HG03135 (cell line): ENCODE data around the gene PHF21B.

Experiments used
- ATAC-seq: cut with Tn5 transposase; IDR thresholded peaks from one replicate; pipeline ENCODE4 v1.9.1; 2021; ENCODE audit warnings: mild to moderate bottlenecking, moderate library complexity; ENCODE audit not compliant: unreplicated experiment

Gene PHF21B

DNA sequence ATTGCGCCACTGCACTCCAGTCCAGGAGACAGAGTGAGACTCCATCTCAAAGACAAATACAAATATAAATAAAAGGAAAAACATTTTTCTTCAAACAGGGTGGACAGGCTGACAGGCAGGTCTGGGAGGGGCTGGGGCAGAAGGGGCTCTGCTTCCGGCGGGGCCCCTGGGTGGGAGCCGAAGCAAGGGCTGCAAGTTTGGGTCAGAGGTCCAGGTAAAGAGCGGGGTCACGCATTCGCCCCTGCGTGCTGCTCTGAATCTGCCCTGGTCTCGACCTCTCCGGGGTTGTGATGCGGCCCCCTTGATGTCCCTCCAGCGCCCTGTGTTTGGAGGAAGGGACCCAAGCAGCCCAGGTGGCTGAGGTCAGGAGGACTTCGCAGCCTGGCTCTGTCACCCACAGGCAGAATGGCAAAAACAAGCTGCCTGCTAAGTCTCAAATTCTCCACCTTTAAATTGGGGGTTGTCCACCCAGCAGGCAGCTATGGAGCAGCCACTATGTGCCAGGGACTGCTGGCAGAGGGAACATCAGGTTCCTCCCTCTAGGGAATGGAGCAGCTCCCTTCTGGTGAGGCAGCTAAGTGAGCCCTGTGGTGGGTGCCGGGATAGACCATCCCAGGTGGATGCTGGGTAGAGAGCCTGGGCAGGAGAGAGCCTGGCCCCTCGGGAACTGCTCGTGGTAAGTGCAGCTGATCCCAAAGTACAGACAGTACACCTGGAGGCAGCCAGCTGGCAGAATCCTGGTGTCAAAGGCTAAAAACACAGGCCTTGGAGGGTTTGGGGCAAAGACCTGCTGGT is 10.3 kb upstream of the PHF21B start:
- ATAC-seq, result no peak

DNA sequence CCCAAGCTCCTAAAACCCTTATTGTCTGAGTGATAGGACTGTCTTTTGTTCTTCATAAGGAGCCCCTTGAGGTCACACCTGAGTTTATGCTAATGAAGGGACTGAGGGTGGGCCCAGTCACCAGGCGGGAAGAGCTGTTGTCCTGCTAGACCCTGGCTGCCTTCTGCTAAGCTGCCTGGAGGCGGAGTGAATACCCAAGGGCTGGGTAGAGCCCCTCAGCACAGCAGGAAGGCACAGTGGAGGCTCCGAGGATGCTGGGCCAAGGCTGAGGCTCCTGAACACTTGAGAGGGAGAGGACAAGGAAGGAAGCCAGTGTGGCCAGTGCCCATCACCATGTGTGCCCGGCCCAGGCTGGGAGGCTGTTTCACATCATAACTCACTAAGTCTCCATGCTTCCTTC is 4.8 kb upstream of the PHF21B start:
- ATAC-seq, result no peak

DNA sequence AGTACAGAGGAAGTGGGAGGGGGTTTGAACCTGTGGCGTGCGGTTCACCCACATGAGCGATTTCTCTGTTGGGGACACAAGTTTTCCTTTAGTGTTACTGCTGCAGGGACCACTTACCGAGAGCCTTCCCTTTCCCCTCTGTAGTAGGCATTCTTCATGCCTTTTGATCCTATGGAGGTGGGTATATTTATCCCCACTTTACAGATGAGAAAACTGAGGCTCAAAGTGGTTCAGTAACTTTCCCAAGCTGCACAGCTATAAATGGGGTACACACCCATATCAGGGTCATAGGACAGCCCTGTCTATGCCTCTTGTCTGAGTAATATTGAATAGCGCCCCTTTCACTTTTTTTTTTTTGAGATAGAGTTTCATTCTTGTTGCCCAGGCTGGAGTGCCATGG is 3.3 kb upstream of the PHF21B start:
- no peak for ATAC-seq

DNA sequence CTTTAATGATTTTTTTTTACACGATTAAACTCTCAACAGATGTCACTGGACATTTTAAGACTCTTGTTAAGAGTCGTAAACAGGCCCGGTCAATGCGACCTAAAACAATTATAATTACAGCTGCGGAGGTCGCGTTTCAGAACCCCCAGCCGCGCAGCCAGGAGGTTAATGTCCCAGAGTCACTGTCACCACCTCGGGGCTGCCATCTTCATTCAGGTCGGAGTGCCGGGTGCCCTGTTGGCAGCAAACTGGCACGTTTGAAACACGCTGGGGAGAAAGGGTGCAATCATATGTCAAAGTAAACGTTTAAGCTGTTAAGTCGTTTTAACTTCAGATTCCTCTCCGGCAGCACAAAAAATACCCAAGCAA is 711 bp upstream of the PHF21B start:
- no peak for ATAC-seq

DNA sequence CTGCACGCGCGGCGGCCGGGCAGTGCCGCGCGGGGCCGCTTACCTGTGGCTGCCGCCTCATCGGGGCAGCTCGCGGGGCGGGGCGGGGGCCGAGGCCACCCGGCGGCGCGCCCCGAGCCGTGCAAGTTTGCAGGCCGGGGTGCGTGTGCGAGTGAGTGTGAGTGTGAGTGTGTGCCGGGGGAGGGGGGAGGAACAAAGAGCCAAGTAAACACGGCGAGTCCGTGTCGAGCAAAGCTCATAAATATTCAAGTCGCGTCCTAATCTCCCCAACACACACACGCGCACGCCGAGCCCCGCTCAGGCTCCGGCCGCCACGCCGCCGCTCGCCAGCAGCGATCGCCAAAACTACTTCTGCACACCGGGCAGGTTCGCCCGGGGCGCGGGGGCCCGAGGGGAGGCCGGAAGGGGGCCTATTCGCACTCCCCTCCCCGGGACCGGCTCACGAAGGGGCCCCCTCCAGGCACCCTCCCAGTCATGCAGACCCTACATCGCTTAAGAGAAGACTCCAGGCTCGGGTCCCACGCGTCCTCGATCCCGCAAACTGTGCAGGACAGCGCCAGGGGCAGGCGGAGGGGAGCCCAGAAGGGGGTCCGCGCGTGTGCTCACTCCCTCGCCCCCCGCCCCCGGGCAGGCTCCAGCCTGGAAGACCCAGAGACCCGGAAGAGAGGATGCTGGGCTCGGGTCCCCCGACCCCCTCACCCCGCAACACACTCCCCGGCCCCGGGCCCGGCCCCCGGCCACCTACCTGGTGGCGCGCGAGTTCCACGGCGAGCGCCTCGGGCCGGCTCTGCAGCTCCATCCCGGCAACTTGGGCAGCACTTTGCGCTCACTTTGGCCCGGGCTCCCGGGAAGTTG is 827 bp downstream of the PHF21B start:
- ATAC-seq, result no peak

DNA sequence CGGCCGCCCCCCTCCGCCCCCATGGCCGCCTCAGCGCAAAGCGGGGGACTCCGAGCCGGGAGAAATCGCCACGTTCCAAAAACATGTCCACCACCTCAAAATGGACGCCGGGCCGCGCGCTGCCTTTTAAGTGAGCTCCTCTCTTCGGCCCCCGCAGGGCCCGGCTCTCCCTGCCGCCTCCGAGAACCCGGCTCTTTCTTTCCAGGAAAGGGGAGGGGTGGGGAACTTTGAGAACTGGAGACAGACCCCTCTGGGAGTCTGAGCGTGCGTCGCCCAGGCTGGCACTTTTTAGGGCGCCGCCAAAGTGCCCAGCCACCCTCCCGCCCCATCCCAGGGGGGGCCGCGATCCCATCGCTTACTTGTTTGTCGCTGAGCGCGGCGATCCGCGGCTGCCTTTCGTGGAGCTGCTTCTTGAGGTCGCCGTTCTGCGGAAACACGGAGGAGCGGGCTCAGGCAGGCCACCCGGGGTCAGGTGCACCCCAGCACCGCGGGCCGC is 1.6 kb downstream of the PHF21B start:
- ATAC-seq, result no peak

DNA sequence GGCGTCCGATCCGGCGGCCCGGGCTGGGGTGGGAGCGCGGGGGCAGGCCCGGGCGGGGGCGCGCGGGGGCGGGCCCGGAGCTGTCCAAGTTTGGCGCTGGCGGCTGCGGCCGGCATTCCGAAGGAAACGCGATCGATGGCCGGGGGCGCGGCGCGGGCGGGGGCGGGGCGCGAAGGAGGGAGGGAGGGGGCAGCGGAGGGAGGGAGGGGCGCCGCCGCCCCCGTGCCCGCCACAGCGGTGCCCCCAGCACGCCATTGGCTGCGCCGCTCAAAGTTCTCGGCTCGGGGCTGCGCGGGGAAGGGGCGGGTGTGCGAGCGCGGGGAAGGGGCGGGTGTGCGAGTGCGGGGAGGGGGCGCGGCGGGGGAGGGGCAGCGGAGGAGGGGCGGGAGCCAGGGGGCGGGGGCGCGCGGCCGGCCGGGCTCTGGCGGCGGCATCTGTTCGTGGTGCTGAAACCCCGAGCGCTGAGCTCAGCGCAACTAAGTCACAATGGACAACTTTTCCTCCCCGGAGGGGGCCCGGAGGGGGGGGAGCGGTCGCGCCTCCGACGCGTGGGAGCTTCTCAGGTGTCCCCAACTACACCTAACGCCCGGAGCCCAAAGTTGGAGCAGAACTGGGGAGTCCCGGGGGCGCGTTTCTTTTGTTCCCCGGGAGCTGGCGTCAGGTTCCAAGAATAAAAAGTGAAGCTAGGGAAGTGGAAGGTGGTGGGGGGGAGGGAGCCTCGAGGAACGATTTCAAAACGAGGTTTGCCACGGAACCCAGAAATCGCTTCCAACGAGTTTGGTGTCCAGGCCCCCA is 2.2 kb downstream of the PHF21B start:
- no peak for ATAC-seq

DNA sequence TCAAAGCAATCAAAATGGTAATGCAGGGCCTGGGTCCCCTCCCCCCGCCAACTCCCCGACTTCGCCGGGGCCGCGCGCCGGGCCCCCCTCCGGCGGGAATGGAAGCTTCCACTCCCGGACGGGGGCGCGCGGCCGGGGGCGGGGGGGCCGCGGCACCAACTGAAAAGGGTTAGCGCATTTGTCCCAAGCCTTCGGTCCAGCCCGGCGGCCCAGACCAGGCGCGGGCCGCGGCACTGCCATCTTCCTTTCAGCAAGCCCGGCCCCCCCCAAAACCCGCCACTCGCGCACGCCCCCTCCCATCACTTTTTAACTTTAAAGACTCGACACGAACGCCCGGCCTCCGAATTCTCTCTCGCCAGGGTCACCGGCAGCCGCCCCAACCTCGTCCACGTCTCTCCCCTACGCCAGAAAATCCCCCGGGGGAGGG is 2.8 kb downstream of the PHF21B start:
- ATAC-seq, result no peak

DNA sequence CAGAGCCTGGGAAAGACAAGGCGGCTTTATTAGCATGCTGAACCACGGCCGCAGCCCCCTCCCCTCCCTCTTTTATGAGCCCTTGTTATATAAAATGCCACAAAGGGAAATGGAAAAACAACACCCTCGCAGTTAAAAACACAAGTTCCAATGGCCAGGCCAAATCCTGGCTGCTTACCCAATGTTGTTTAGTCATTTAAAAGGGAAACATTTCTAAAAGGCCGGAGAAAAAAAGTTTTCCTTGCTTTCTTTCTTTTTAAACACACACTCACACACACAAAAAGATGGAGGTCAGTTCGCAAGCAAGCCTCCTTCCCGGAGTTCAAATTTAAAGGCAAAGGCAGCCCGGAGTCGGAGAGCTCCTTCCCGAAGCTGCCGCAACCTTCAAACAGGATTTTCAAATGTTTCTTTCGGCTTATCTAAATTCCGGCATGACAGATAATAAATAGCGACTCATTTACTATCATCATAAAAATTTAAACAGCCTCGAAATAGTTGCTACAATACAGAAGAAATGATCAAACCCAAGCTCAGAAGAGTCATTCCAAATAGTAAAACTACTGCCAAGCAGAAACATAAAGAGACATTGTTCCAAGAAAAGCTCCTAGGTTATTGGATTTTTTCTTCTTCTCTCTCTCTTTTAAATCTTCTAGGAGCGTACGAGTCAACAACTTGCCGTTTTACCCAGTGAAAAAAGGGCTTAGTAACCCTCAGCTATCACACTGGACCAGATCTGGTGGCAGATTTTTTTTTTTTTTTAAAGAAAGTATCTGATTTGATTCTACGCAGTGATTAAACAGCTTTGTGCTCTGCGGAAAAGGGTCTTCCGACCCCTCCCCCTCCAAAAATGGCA is 3.5 kb downstream of the PHF21B start:
- no peak for ATAC-seq

DNA sequence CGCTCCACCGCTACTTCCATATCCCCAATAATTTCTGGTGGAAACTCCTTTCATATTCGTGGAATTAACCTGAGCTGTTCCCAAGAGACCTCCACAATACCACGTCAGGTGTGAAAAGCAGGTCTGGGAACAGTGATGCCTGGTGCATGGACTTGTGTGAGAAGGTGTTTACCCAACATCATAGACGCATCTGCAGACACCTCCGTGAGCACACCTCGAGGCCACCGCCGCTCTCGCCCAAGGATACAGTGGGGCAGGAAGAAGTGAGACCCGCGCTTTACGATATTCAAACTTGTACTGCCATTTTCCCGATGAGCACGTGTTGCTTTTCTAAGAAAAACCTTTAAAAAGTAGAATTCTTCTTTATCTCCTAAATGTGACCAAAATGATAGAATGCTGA is 8.2 kb downstream of the PHF21B start:
- no peak for ATAC-seq

DNA sequence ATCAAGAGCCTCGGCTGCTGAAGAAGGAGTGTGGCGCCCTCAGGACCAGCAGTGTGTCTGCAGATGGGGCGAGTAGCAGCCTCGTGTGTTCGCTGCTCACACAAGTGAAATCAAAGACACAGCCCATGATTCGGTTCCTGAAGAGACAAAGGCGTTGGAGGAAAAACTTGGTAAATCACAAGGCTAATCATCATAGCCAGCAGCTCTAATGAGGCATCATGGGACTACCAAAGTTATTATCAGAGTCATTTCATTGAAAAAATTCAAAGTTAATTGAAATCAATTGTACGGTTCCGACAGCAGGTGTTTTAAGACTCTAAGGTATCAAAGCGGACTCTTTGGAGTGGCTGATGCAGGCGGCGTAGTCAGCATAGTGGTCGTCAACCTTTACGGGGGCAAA is 9.5 kb downstream of the PHF21B start:
- no peak for ATAC-seq

DNA sequence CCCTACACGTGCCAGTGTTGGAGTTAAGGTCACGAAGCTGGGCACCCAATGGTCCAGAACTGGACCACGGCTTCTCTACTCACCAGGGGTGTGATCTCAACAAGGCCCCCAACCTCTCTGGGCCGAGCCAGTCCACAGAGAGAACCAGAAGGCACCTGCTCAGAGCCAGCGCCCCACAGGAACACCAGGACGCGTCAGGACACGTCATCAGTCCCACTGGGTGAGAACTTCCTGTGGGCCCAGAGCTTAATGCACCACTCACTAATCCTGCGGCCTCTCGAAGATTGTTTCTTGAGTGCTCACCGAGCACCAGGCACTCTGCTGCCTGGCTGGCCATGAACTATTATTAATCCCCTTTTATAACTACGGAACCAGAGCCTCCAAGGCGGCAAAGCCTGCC is 10.1 kb downstream of the PHF21B start:
- no peak for ATAC-seq

DNA sequence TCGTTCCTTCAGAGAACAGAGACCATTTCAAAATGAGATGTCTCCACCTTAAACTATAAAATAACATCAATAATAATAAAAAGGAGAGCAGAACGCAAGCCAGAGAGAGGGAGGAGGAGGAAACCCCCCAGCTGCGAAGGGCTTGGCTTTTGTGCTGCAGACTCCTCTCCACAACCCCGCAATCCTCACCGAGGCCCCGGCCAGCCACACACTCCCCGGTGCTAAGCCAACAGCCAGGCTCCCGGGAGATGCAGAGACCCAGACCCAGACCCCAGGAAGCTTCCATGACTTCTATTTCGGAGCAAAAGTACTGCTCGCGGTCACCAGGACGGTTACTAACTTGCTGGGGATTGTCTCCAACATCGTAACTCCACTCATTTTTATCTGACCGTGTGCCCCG is 10.6 kb downstream of the PHF21B start:
- ATAC-seq, result no peak

DNA sequence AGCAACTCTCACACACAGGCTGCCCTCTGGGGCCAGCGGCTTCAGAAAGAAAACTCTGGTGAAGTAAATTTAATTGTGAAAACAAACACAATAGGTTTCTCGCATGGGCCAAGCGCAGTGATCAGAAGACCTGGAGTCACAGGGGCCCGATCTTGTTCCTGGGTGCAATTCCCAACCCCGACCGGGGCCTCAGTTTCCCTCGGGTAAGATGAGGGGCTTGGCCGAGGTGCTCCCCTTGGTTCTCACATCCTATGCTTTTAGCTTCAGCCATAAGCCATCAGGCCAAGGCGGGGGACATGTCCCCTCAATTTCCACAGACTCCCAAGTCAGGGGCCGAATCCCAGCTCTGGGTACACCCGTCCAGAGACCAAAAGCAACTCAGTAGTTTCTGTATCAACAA is 11.5 kb downstream of the PHF21B start:
- ATAC-seq, result no peak

DNA sequence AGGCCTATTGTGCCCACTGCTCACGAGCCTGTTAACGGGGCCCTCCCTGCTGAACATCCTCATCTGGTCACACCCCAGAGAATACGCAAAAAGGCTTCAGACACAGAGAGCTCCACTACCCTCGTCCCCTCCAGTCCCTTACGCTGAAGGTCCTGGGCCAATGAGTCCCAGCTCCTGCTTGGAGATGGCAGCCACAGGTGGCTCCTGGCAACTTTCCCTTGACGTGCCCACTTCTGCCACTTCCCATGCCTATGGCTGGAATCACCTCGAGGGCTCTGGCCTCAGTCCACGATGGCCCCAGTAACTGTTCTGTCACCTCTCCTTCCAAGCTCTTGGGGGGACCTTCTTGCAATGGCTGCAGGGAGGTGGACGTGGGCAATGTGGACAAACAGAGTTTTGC is 12.7 kb downstream of the PHF21B start:
- no peak for ATAC-seq

DNA sequence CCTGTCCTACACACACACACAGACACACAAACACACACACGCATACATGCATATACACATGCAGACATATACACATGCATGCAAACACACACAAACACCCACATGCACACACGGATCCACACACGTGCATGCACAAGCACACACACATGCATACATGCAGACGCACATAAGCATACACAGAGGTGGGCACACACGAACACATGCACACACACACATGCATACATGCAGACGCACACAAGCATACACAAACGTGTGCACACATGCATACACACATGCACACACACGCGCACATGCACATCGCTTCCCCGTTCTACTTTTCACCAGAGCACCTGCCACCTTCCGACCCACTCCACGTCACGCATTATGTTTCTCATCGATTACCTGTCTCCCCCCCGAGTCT is 13.2 kb downstream of the PHF21B start:
- ATAC-seq, result no peak

DNA sequence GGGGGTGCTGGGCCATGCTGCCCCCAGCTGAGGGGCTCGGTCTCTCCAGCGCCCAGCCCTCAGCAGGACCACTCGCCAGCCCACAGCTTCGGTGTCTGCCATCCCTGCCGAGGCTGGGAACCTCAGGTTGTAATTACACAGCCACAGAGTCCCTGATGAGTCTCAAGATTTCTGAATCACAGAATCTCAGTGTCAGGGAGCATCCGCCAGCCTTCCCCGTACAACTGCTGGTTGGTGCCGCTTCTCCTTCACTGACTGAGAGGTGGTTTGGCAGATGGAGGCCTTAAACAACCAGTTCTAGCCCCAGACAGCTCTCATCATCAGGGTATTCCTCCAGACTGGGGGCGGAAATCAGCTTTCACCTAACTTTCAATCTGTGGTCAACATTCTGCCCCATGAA is 13.7 kb downstream of the PHF21B start:
- no peak for ATAC-seq

DNA sequence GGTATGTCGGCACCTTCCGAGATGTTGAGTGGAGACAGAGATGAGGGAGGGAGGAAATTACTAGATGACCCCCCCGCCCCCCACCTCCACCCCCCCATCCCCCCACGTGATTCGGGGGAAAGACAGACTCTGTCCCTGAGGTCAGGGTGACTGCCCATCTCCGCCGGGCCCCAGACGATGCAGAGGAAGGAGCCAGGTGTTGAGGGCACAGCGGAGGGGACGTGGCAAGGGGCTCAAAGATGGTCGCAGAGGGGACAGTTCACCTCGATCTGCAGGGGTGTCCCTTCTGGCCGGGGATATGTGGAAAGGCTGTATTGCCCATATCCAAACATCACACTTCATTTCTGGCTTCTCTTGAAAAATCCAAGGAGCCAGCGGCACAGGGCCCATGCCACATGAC is 14.1 kb downstream of the PHF21B start:
- no peak for ATAC-seq

DNA sequence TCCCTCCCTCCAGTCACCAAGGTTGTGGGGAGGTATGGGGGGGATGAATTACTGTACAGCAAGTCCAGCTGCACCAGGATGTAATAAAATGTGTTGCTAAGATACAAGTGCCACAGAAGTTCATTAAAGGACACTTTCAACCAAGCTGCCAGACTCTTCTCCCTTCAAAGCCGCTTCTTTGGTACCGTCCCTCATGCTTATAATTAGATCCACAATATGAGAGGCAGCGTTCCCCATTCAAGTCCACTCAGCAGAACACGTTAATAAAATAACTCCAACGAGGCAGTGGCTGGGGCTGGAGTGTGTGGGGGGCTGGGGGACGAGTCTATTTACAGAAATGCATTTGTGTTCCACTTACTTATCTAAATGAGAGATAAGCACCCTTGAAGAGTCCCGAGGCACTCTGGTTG is 14.7 kb downstream of the PHF21B start:
- no peak for ATAC-seq

DNA sequence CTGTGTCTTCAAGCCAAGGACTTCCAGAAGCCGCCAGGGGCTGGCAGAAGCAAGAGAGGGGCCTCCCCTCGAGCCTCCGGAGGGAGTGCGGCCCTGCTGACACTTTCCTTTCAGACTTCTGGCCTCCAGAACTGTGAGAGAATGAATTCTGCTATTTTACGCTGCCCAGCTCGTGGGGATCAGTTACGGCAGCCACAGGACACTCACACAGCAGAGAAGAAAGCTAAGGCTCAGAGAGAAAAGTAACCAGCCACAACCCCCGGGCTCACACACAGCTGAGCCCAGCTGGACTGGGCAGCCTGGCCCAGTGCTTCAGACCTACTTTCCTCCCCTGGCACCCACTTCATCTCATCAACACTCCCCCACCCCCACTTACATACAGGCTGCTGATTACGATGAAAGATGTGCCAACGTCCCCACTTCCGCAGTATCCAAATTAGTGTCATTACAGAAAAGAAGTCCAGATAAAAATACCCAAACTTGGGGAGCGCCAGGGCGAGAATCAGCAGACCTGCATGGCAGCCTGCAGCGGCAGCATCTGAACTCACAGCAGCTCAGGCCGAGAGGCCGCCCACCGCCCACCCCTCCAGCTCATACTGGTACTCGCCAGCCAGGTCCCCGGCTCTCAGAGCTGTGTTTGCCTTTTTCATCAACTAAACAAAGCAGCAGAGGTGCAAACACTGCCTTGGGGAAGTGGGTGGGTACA is 15.3 kb downstream of the PHF21B start:
- no peak for ATAC-seq
